ENCODE data around the gene PTPRK. TPM values are rescaled to one million over a fixed set of nuclear protein-coding genes. Genes with fewer than 3 reads are reported as not detected.

The PTPRK gene
- polyA plus RNA-seq, 1 donor (not counting 4 experiments of a cell fraction or from before 2014, with no cell fraction given) = 52.7 TPM

DNA sequence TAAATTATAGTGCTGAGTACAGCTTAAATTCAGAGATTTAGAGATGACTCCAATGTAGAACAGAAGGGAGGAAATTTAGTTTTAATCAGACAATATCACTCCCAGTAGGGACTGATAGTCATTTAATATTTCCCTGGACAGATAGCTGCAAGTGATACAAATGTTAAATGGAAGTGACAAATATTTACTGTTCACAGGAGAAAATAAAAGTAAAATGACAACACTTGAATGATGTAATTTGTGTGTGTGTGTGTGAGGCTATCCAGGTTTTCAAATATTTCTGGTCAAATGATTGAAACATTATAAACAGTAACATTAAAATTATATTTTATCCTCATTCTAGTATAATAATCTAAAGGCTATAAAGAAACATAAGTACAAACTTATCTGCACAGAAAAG is 399.2 kb downstream of the PTPRK start:
- Histone ChIP-seq H3K4me2 (ENCODE audit: control insufficient read depth, extremely low read depth, insufficient read depth, low read depth, low read length) (no peak overlapping the region), H2AFZ (ENCODE audit: control insufficient read depth, low read length) (no peak overlapping the region), H3K9me3 (ENCODE audit: control insufficient read depth, low read depth, low read length) (no peaks in the 10 kb centered on the region), H3K4me3 (ENCODE audit: control insufficient read depth in 2 of 3, extremely low read depth in 1 of 3, insufficient read depth in 2 of 3, low read depth in 1 of 3, low read length in 3 of 3) (no peak overlapping the region), H3K27ac (ENCODE audit: control insufficient read depth, insufficient read depth, low read length) (no peak overlapping the region), H3K36me3 (ENCODE audit: control insufficient read depth in 2 of 2, extremely low read depth in 1 of 2, insufficient read depth in 2 of 2, low read length in 2 of 2) (no peaks in the 10 kb centered on the region), H3K9me1 (ENCODE audit: control insufficient read depth, extremely low read depth, insufficient read depth, low read length) (no peaks in the 10 kb centered on the region), H4K20me1 (ENCODE audit: control insufficient read depth, extremely low read depth, insufficient read depth, low read length) (no peaks in the 10 kb centered on the region), H3K4me1 (ENCODE audit: control insufficient read depth, extremely low read depth, insufficient read depth, low read length) (no peaks in the 10 kb centered on the region), H3K27me3 (ENCODE audit: control insufficient read depth, extremely low read depth, insufficient read depth, low read length) (no peaks in the 10 kb centered on the region), H3K79me2 (ENCODE audit: control insufficient read depth, insufficient read depth, low read length) (no peaks in the 10 kb centered on the region), H3K9ac (ENCODE audit: control insufficient read depth, extremely low read depth, insufficient read depth, low read length) (no peak overlapping the region)
- TF ChIP-seq EZH2 (IDR thresholded peaks at IDR 0.05; ENCODE audit: low read length) = no peak
- TF ChIP-seq, protein P1, sequence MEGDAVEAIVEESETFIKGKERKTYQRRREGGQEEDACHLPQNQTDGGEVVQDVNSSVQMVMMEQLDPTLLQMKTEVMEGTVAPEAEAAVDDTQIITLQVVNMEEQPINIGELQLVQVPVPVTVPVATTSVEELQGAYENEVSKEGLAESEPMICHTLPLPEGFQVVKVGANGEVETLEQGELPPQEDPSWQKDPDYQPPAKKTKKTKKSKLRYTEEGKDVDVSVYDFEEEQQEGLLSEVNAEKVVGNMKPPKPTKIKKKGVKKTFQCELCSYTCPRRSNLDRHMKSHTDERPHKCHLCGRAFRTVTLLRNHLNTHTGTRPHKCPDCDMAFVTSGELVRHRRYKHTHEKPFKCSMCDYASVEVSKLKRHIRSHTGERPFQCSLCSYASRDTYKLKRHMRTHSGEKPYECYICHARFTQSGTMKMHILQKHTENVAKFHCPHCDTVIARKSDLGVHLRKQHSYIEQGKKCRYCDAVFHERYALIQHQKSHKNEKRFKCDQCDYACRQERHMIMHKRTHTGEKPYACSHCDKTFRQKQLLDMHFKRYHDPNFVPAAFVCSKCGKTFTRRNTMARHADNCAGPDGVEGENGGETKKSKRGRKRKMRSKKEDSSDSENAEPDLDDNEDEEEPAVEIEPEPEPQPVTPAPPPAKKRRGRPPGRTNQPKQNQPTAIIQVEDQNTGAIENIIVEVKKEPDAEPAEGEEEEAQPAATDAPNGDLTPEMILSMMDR (optimal IDR thresholded peaks at IDR 0.05 in 1 of 3, IDR thresholded peaks at IDR 0.05 in 1 of 3, conservative IDR thresholded peaks at IDR 0.05 in 1 of 3; ENCODE audit: extremely low read depth in 1 of 3, insufficient read depth in 2 of 3, low read length in 3 of 3) = no peak
- dilution Hi-C loops (cut with MboI; ENCODE audit: extremely low pct_ligation_motif_present, low sequenced_read_pairs) = no loop called here
- DNase-seq (ENCODE audit: low read depth, low spot score) = no peak
- FAIRE-seq = no peak

DNA sequence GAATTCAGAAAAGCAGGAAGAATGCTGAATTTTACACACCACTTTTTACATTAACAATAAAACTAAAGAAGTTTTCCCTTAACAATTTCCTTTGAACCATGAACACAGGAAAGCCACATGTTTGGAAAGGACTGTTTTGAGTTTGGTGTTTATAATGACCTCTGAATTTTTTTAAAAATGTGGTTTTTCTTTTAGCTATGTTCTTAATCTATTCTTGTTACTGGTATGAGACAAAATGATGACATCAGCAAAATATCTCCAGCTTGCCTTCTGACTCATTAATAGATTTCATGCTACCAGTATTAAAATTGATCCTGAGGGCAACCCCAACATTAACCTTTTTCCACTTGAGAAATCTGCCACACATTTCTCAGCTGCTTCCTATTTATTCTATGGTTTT is 402.0 kb downstream of the PTPRK start:
- Histone ChIP-seq H3K36me3 (ENCODE audit: control insufficient read depth in 2 of 2, extremely low read depth in 1 of 2, insufficient read depth in 2 of 2, low read length in 2 of 2) (peaks cover 0 to 3% of the 10 kb centered on the region in 2 experiments), H3K9me1 (ENCODE audit: control insufficient read depth, extremely low read depth, insufficient read depth, low read length) (no peaks in the 10 kb centered on the region), H3K27ac (ENCODE audit: control insufficient read depth, insufficient read depth, low read length) (no peak overlapping the region), H3K9me3 (ENCODE audit: control insufficient read depth, low read depth, low read length) (no peaks in the 10 kb centered on the region), H2AFZ (ENCODE audit: control insufficient read depth, low read length) (no peak overlapping the region), H3K4me3 (ENCODE audit: control insufficient read depth in 2 of 3, extremely low read depth in 1 of 3, insufficient read depth in 2 of 3, low read depth in 1 of 3, low read length in 3 of 3) (no peak overlapping the region), H4K20me1 (ENCODE audit: control insufficient read depth, extremely low read depth, insufficient read depth, low read length) (no peaks in the 10 kb centered on the region), H3K4me1 (ENCODE audit: control insufficient read depth, extremely low read depth, insufficient read depth, low read length) (no peaks in the 10 kb centered on the region), H3K9ac (ENCODE audit: control insufficient read depth, extremely low read depth, insufficient read depth, low read length) (no peak overlapping the region), H3K79me2 (ENCODE audit: control insufficient read depth, insufficient read depth, low read length) (no peaks in the 10 kb centered on the region), H3K4me2 (ENCODE audit: control insufficient read depth, extremely low read depth, insufficient read depth, low read depth, low read length) (no peak overlapping the region), H3K27me3 (ENCODE audit: control insufficient read depth, extremely low read depth, insufficient read depth, low read length) (no peaks in the 10 kb centered on the region)
- DNase-seq (ENCODE audit: low read depth, low spot score) (no peak), FAIRE-seq (no peak)
- TF ChIP-seq EZH2 (IDR thresholded peaks at IDR 0.05; ENCODE audit: low read length) = no peak
- TF ChIP-seq, protein P1 (optimal IDR thresholded peaks at IDR 0.05 in 1 of 3, IDR thresholded peaks at IDR 0.05 in 1 of 3, conservative IDR thresholded peaks at IDR 0.05 in 1 of 3; ENCODE audit: extremely low read depth in 1 of 3, insufficient read depth in 2 of 3, low read length in 3 of 3) = no peak
- dilution Hi-C loops (cut with MboI; ENCODE audit: extremely low pct_ligation_motif_present, low sequenced_read_pairs) = no loop called here

Data from keratinocyte (primary cell).